DND-41 (cell line): ENCODE data around the gene CPM.

Experiments used
- ATAC-seq: fragments of 200-7000 bp; cut with Tn5 transposase; 3 replicates; pipeline ENCODE4 v1.9.1; 2021; ENCODE audit warnings: low read depth; ENCODE audit not compliant: insufficient read depth
- DNase-seq: peaks from one replicate; pipeline ENCODE4 v3.0.0-alpha.2; 2020
- H2AFZ ChIP-seq: 2 replicates; pipeline ENCODE4 v1.6.0; 2012; ENCODE audit warnings: low read depth, low read length
- H3K27ac ChIP-seq: 2 replicates; pipeline ENCODE4 v1.5.1; 2012; ENCODE audit warnings: low read length, inconsistent platforms
- H3K27me3 ChIP-seq: fragments of 200-600 bp; sonication (generic); 2 replicates; pipeline ENCODE4 v1.6.0; 2012; ENCODE audit warnings: low read length, mild to moderate bottlenecking, inconsistent platforms; ENCODE audit not compliant: insufficient read depth, poor library complexity
- H3K36me3 ChIP-seq: 2 replicates; pipeline ENCODE4 v1.5.1; 2012; ENCODE audit warnings: low read length, inconsistent platforms; ENCODE audit not compliant: insufficient read depth
- H3K4me1 ChIP-seq: 2 replicates; pipeline ENCODE4 v1.5.1; 2012; ENCODE audit warnings: mild to moderate bottlenecking, low read length; ENCODE audit not compliant: insufficient read depth
- H3K4me2 ChIP-seq: 2 replicates; pipeline ENCODE4 v1.6.0; 2012; ENCODE audit warnings: mild to moderate bottlenecking, moderate library complexity, low read length, inconsistent platforms; ENCODE audit not compliant: insufficient read depth
- H3K4me3 ChIP-seq, 2 experiments: fragments of 200-600 bp in 1 of 2; shearing (Covaris generic) in 1 of 2; 2 replicates each; pipeline ENCODE4 v1.5.1; 2012 to 2016; ENCODE audit warnings: inconsistent platforms in 2 of 2, low read length in 2 of 2, mild to moderate bottlenecking in 2 of 2, low read depth in 1 of 2, moderate library complexity in 1 of 2
- H3K79me2 ChIP-seq: 2 replicates; pipeline ENCODE4 v1.6.0; 2012; ENCODE audit warnings: low read length, inconsistent platforms; ENCODE audit not compliant: insufficient read depth
- H3K9ac ChIP-seq: 2 replicates; pipeline ENCODE4 v1.6.0; 2012; ENCODE audit warnings: low read depth, mild to moderate bottlenecking, inconsistent platforms, low read length, moderate library complexity
- H3K9me3 ChIP-seq: 2 replicates; pipeline ENCODE4 v1.5.1; 2012; ENCODE audit warnings: low read length, moderate library complexity, mild to moderate bottlenecking, inconsistent platforms; ENCODE audit not compliant: insufficient read depth, severe bottlenecking
- H4K20me1 ChIP-seq: 2 replicates; pipeline ENCODE4 v1.6.0; 2012; ENCODE audit warnings: low read length; ENCODE audit not compliant: insufficient read depth
- CTCF ChIP-seq: IDR thresholded peaks from 2 replicates; pipeline ENCODE4 v1.5.1; 2012; ENCODE audit warnings: borderline replicate concordance, low read length, moderate library complexity, mild to moderate bottlenecking; ENCODE audit not compliant: poor library complexity, severe bottlenecking; ENCODE audit errors: extremely low read depth
- EZH2 ChIP-seq: IDR thresholded peaks from 3 replicates; pipeline ENCODE4 v1.6.1; 2012; ENCODE audit warnings: borderline replicate concordance, low read depth, mild to moderate bottlenecking, moderate library complexity, low read length, inconsistent platforms; ENCODE audit not compliant: severe bottlenecking

CPM gene

GRCh38 chr12:68932961-68933893 is at the start of gene CPM:
Gene CPM, minus strand, starts transcription at chr12:68933171. Its CDS starts 334 bp downstream, at chr12:68932837.
- H3K4me1 ChIP-seq = no peaks in the 10 kb centered on the region
- no peaks in the 10 kb centered on the region for H4K20me1 ChIP-seq
- H3K27ac ChIP-seq = no peak within 1 kb of the TSS
- ATAC-seq (no peak), DNase-seq (no peak)
- H3K27me3 ChIP-seq = peaks cover 3% of the 10 kb centered on the region
- H3K9ac ChIP-seq = no peak within 1 kb of the TSS
- no peaks in the 10 kb centered on the region for H3K36me3 ChIP-seq
- no peak within 1 kb of the TSS for H3K4me3 ChIP-seq
- TF ChIP-seq CTCF (no peak), EZH2 (no peak)
- H3K4me2 ChIP-seq = no peak within 1 kb of the TSS
- H2AFZ ChIP-seq = no peak within 1 kb of the TSS
- H3K9me3 ChIP-seq = no peaks in the 10 kb centered on the region
- H3K79me2 ChIP-seq = no peaks in the 10 kb centered on the region

GRCh38 chr12:68981516-68981915 is 48.5 kb upstream of the CPM start:
- Histone ChIP-seq H4K20me1 (no peaks in the 10 kb centered on the region), H3K27ac (no peak overlapping the region), H3K9me3 (peaks cover 5% of the 10 kb centered on the region), H3K27me3 (no peaks in the 10 kb centered on the region), H3K4me3 (no peak overlapping the region), H3K79me2 (no peaks in the 10 kb centered on the region), H3K9ac (no peak overlapping the region), H3K4me2 (no peak overlapping the region), H3K36me3 (no peaks in the 10 kb centered on the region), H3K4me1 (no peaks in the 10 kb centered on the region), H2AFZ (no peak overlapping the region)
- TF ChIP-seq EZH2 = no peak
- no peak for TF ChIP-seq CTCF
- ATAC-seq (no peak), DNase-seq (no peak)

GRCh38 chr12:68980476-68981212 is 47.7 kb upstream of the CPM start:
- Histone ChIP-seq H3K27me3 (no peaks in the 10 kb centered on the region), H3K4me3 (no peak overlapping the region), H3K36me3 (no peaks in the 10 kb centered on the region), H3K79me2 (no peaks in the 10 kb centered on the region), H3K4me1 (no peaks in the 10 kb centered on the region), H3K9ac (no peak overlapping the region), H4K20me1 (no peaks in the 10 kb centered on the region), H3K9me3 (peaks cover 5% of the 10 kb centered on the region), H2AFZ (no peak overlapping the region), H3K27ac (no peak overlapping the region), H3K4me2 (no peak overlapping the region)
- TF ChIP-seq EZH2 = no peak
- TF ChIP-seq CTCF = no peak
- no peak for DNase-seq
- ATAC-seq = no peak
